GM12892 (cell line): ENCODE results near the gene PARD3.

Source experiments
- POLR2A ChIP-seq: IDR thresholded peaks from 2 replicates; pipeline ENCODE4 v1.6.1; 2011; ENCODE audit warnings: low read depth, low read length, control low read depth
- TAF1 ChIP-seq: IDR thresholded peaks from 2 replicates; pipeline ENCODE4 v1.6.1; 2011; ENCODE audit warnings: low read depth, mild to moderate bottlenecking, control low read depth, low read length, borderline replicate concordance

GRCh38 chr10:34161777-34162370, 653.2 kb downstream of the PARD3 start:
- TF ChIP-seq POLR2A, result no peak
- TF ChIP-seq TAF1, result no peak
